Measurements from ENCODE around the gene PINLYP.

Gene PINLYP

GRCh38 chr19:43618921-43619261 lies 43.3 kb downstream of the PINLYP start:
- TF ChIP-seq SUZ12 (IDR thresholded peaks at IDR 0.05; ENCODE audit: extremely low read depth, insufficient read depth, insufficient read length) (no peak), ZNF274 (IDR thresholded peaks at IDR 0.05; ENCODE audit: low read depth, low read length) (no peak), YY1 (IDR thresholded peaks at IDR 0.05; ENCODE audit: insufficient read depth, insufficient read length) (no peak)
- DNase-seq (ENCODE audit: low read depth, low spot score) = no peak
- Histone ChIP-seq H3K4me3 (ENCODE audit: insufficient read length, low read depth) (peak overlapping the region; percentile 73), H3K27me3 (ENCODE audit: insufficient read depth, insufficient read length) (no peaks in the 10 kb centered on the region), H3K36me3 (ENCODE audit: insufficient read depth, insufficient read length, low read length) (peaks cover 11% of the 10 kb centered on the region), H3K4me1 (ENCODE audit: insufficient read depth, insufficient read length) (no peaks in the 10 kb centered on the region), H3K9ac (ENCODE audit: insufficient read length, low read depth) (peak overlapping the region; percentile 75), H3K9me3 (ENCODE audit: insufficient read depth, low read length) (no peaks in the 10 kb centered on the region)

GRCh38 chr19:43619262-43620060 lies 43.9 kb downstream of the PINLYP start, which contains the start of gene ZNF428:
Gene ZNF428 (minus strand): TSS chr19:43619629. CDS start chr19:43614304, 5,325 bp downstream.
- H3K9ac ChIP-seq (ENCODE audit: insufficient read length, low read depth) = peak within 1 kb of the TSS; percentile 75
- no peaks in the 10 kb centered on the region for H3K4me1 ChIP-seq (ENCODE audit: insufficient read depth, insufficient read length)
- no peaks in the 10 kb centered on the region for H3K27me3 ChIP-seq (ENCODE audit: insufficient read depth, insufficient read length)
- peaks cover 11% of the 10 kb centered on the region for H3K36me3 ChIP-seq (ENCODE audit: insufficient read depth, insufficient read length, low read length)
- DNase-seq (ENCODE audit: low read depth, low spot score) = peak; percentile 85
- H3K9me3 ChIP-seq (ENCODE audit: insufficient read depth, low read length) = no peaks in the 10 kb centered on the region
- TF ChIP-seq ZNF274 (IDR thresholded peaks at IDR 0.05; ENCODE audit: low read depth, low read length) (no peak), SUZ12 (IDR thresholded peaks at IDR 0.05; ENCODE audit: extremely low read depth, insufficient read depth, insufficient read length) (no peak), YY1 (IDR thresholded peaks at IDR 0.05; ENCODE audit: insufficient read depth, insufficient read length) (no peak)
- peak within 1 kb of the TSS; percentile 73 for H3K4me3 ChIP-seq (ENCODE audit: insufficient read length, low read depth)

DNA sequence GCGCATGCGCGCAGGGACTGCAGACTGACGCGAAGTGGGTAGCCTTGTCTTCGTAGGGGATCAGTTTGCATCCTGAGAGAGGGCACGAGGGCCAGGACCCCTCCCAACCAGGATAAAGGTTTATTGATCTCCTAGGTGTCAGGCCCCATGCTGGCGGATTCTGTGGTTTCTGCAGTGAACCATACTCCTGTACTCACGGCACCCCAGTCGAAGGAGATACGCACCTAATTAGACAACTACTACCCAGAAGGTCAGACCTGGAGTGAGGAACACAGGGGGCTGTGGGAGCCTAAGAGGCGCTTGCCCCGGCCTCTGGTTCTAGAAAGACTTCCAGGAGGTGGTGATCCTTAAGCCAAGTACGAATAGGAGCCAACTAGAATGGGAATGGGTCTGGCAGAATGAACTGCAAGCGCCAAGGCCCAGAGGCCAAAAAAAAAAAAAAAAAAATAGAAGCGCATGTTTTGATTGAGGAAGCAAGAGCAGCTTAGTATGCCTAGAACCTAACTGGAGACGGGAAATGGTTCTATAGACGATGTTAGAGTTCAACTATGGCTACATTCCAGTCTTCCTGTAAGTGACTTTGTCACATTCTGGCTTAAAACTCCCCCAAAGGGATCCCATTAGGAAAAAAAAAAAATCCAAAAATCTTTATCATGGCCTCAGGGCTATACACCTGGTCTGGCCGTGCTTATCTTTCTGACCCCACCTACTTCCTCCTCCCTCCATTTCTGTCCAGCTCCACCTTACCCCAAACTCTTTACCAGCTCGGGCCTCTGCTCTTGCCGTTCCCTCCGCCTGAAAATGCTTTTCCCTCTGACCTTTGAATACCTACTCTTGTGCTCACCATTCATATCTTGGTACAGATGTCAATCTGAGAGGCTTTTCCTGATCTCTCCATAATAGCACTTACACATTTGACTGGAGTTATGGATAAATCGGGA lies 44.7 kb downstream of the PINLYP start:
- Histone ChIP-seq H3K4me3 (ENCODE audit: insufficient read length, low read depth) (no peak overlapping the region), H3K36me3 (ENCODE audit: insufficient read depth, insufficient read length, low read length) (peaks cover 14% of the 10 kb centered on the region), H3K27me3 (ENCODE audit: insufficient read depth, insufficient read length) (no peaks in the 10 kb centered on the region), H3K4me1 (ENCODE audit: insufficient read depth, insufficient read length) (no peaks in the 10 kb centered on the region), H3K9me3 (ENCODE audit: insufficient read depth, low read length) (no peaks in the 10 kb centered on the region), H3K9ac (ENCODE audit: insufficient read length, low read depth) (peak overlapping the region; percentile 51)
- no peak for TF ChIP-seq YY1 (IDR thresholded peaks at IDR 0.05; ENCODE audit: insufficient read depth, insufficient read length)
- no peak for TF ChIP-seq ZNF274 (IDR thresholded peaks at IDR 0.05; ENCODE audit: low read depth, low read length)
- no peak for TF ChIP-seq SUZ12 (IDR thresholded peaks at IDR 0.05; ENCODE audit: extremely low read depth, insufficient read depth, insufficient read length)
- no peak for DNase-seq (ENCODE audit: low read depth, low spot score)

DNA sequence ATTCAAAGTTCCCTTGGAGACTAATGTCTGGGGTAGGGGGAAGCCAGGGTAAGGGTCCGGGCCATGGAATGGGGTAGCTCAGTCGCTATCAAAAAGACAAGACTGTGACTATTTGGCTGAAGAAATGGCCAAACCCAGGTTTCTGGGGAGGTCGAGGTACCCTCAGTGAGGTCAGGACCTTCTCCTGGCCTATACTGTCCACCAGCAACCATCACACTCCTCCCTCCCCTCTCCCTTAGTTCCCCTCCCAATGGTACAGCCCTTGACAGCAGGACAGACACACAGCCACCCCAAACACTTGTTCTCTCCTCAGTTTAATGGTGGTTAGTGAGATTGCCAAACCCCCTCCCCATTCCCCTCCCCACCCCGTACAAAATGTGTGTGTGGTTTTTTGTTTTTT lies 46.5 kb downstream of the PINLYP start:
- TF ChIP-seq SUZ12 (IDR thresholded peaks at IDR 0.05; ENCODE audit: extremely low read depth, insufficient read depth, insufficient read length) = no peak
- no peak for TF ChIP-seq ZNF274 (IDR thresholded peaks at IDR 0.05; ENCODE audit: low read depth, low read length)
- no peak for TF ChIP-seq YY1 (IDR thresholded peaks at IDR 0.05; ENCODE audit: insufficient read depth, insufficient read length)

DNA sequence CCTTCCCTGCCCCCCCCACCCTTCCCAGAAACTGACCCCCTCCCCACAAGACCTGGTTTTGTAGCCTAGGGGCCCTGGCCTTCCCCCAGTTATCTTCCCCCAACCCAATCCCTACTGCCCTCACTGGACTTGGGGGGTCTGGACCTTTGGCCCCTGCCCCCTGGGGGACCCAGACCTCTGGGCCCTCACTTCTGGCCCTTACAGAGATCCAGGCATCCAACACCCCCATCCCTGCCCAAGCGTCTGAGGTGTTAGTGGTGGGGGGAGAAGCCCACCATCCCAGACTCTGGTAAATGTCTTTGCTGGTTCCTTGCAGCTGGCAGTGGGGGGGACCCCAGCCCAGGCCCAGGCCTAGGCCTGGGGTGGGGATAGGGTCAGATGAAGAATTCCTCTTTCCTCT lies 47.4 kb downstream of the PINLYP start:
- DNase-seq (ENCODE audit: low read depth, low spot score) = no peak
- H3K27me3 ChIP-seq (ENCODE audit: insufficient read depth, insufficient read length) = no peaks in the 10 kb centered on the region
- no peak overlapping the region for H3K4me3 ChIP-seq (ENCODE audit: insufficient read length, low read depth)
- no peaks in the 10 kb centered on the region for H3K4me1 ChIP-seq (ENCODE audit: insufficient read depth, insufficient read length)
- H3K36me3 ChIP-seq (ENCODE audit: insufficient read depth, insufficient read length, low read length) = peaks cover 29% of the 10 kb centered on the region
- H3K9me3 ChIP-seq (ENCODE audit: insufficient read depth, low read length) = no peaks in the 10 kb centered on the region
- no peak overlapping the region for H3K9ac ChIP-seq (ENCODE audit: insufficient read length, low read depth)
- TF ChIP-seq ZNF274 (IDR thresholded peaks at IDR 0.05; ENCODE audit: low read depth, low read length) (no peak), YY1 (IDR thresholded peaks at IDR 0.05; ENCODE audit: insufficient read depth, insufficient read length) (no peak), SUZ12 (IDR thresholded peaks at IDR 0.05; ENCODE audit: extremely low read depth, insufficient read depth, insufficient read length) (no peak)

More for the DNA sequence above, 46.5 kb downstream of the PINLYP start:
- no peaks in the 10 kb centered on the region for H3K4me1 ChIP-seq (ENCODE audit: insufficient read depth, insufficient read length)
- no peaks in the 10 kb centered on the region for H3K9me3 ChIP-seq (ENCODE audit: insufficient read depth, low read length)
- H3K36me3 ChIP-seq (ENCODE audit: insufficient read depth, insufficient read length, low read length) = peaks cover 26% of the 10 kb centered on the region
- H3K27me3 ChIP-seq (ENCODE audit: insufficient read depth, insufficient read length) = no peaks in the 10 kb centered on the region
- H3K4me3 ChIP-seq (ENCODE audit: insufficient read length, low read depth) = no peak overlapping the region
- no peak overlapping the region for H3K9ac ChIP-seq (ENCODE audit: insufficient read length, low read depth)
- DNase-seq (ENCODE audit: low read depth, low spot score) = no peak

DNA sequence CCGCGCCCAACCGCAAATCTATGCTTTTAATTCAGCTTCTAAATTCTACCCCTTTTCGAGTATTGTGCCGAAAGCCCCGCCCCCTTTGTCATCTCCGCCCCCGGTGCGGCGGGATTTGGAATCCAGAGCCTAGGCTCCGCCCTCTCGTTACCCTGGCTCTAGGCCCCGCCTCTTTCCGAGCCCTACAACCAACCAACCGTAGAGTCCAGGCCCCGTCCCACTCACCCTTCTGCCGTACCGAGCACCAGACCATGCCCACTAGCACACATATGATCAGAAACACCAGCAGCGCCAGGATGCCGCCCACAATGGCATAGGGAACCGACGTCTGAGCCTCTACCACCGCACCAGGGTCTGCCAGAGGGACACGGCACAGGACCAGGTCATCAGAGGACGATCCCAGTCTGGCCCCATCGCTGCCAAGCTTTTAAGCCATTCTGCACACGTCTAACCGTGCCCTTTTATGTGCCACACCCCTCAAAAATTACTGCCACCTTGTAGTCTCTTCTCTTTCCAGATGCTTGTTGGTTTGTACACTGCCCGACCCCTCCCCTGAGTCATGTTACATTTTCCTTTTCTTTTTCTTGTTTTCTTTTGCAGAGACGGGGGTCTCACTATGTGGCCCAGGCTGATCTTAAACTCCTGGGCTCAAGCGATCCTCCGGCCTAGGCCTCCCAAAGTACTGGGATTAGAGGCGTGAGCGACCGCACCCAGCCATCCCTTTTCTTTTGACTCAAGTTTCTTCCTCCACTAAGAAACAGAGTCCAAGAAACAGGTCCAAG lies 48.5 kb downstream of the PINLYP start:
- TF ChIP-seq ZNF274 (IDR thresholded peaks at IDR 0.05; ENCODE audit: low read depth, low read length) = no peak
- TF ChIP-seq YY1 (IDR thresholded peaks at IDR 0.05; ENCODE audit: insufficient read depth, insufficient read length) = no peak
- TF ChIP-seq SUZ12 (IDR thresholded peaks at IDR 0.05; ENCODE audit: extremely low read depth, insufficient read depth, insufficient read length) = no peak
- peaks cover 29% of the 10 kb centered on the region for H3K36me3 ChIP-seq (ENCODE audit: insufficient read depth, insufficient read length, low read length)

More for the DNA sequence above, 48.5 kb downstream of the PINLYP start:
- no peak overlapping the region for H3K9ac ChIP-seq (ENCODE audit: insufficient read length, low read depth)
- no peaks in the 10 kb centered on the region for H3K9me3 ChIP-seq (ENCODE audit: insufficient read depth, low read length)
- H3K27me3 ChIP-seq (ENCODE audit: insufficient read depth, insufficient read length) = no peaks in the 10 kb centered on the region
- H3K4me1 ChIP-seq (ENCODE audit: insufficient read depth, insufficient read length) = no peaks in the 10 kb centered on the region
- no peak overlapping the region for H3K4me3 ChIP-seq (ENCODE audit: insufficient read length, low read depth)
- DNase-seq (ENCODE audit: low read depth, low spot score) = no peak
